Activated CD8-positive, alpha-beta memory T cell treated with anti-CD3 and anti-CD28 coated beads for 24 hours (primary cell): ENCODE measurements around the gene ZNF474.

ENCODE experiments used
- DNase-seq: peaks from one replicate; pipeline ENCODE4 v3.0.0-alpha.2; 2020

Gene ZNF474

GRCh38 chr5:122154910-122155309 is 25.6 kb downstream of the ZNF474 start:
- no peak for DNase-seq

- DNase-seq: no peak
Observed at GRCh38 chr5:122155546-122155945, 26.2 kb downstream of the ZNF474 start.

- no peak for DNase-seq
Observed at GRCh38 chr5:122156724-122157325, 27.5 kb downstream of the ZNF474 start.

GRCh38 chr5:122162100-122162638 is 32.8 kb downstream of the ZNF474 start:
- no peak for DNase-seq

- no peak for DNase-seq
Observed at GRCh38 chr5:122163121-122164069, 34.0 kb downstream of the ZNF474 start.

GRCh38 chr5:122164070-122164435 is 34.7 kb downstream of the ZNF474 start:
- no peak for DNase-seq

GRCh38 chr5:122164831-122165558 is 35.6 kb downstream of the ZNF474 start:
- DNase-seq: no peak

GRCh38 chr5:122165559-122166078 is 36.3 kb downstream of the ZNF474 start:
- DNase-seq: no peak

GRCh38 chr5:122169350-122170103 is 40.2 kb downstream of the ZNF474 start:
- DNase-seq: no peak

GRCh38 chr5:122170620-122171019 is 41.3 kb downstream of the ZNF474 start:
- DNase-seq: no peak

- DNase-seq: no peak
Observed at GRCh38 chr5:122172207-122172606, 42.9 kb downstream of the ZNF474 start.

- DNase-seq: no peak
Observed at GRCh38 chr5:122173474-122174415, 44.4 kb downstream of the ZNF474 start.

GRCh38 chr5:122175091-122175490 is 45.7 kb downstream of the ZNF474 start:
- no peak for DNase-seq

- no peak for DNase-seq
Observed at GRCh38 chr5:122175852-122176251, 46.5 kb downstream of the ZNF474 start.

GRCh38 chr5:122177161-122177560 is 47.8 kb downstream of the ZNF474 start:
- no peak for DNase-seq

GRCh38 chr5:122179701-122180100 is 50.4 kb downstream of the ZNF474 start:
- DNase-seq: no peak

- no peak for DNase-seq
Observed at GRCh38 chr5:122180146-122180712, 50.9 kb downstream of the ZNF474 start.

- DNase-seq: no peak
Observed at GRCh38 chr5:122180863-122181548, 51.7 kb downstream of the ZNF474 start.

- no peak for DNase-seq
Observed at GRCh38 chr5:122181863-122182262, 52.5 kb downstream of the ZNF474 start.

- no peak for DNase-seq
Observed at GRCh38 chr5:122182491-122182921, 53.2 kb downstream of the ZNF474 start.
